Loucy (cell line): ENCODE data around the gene NAT10.

ENCODE experiments used
- H2AFZ ChIP-seq: fragments of 200-600 bp; sonication (generic); 2 replicates; pipeline ENCODE4 v1.6.0; 2016; ENCODE audit warnings: antibody characterized with exemption, mild to moderate bottlenecking, low read length, moderate library complexity
- H3F3A ChIP-seq: fragments of 200-600 bp; 2 replicates; pipeline ENCODE4 v1.6.0; 2016; ENCODE audit warnings: antibody characterized with exemption, low read depth, mild to moderate bottlenecking
- H3K27me3 ChIP-seq: fragments of 200-600 bp; sonication (generic); 2 replicates; pipeline ENCODE4 v1.6.1; 2014; ENCODE audit warnings: low read length, mild to moderate bottlenecking; ENCODE audit not compliant: insufficient read depth, poor library complexity, severe bottlenecking
- H3K36me3 ChIP-seq: fragments of 200-600 bp; sonication (generic); 2 replicates; pipeline ENCODE4 v1.6.1; 2016; ENCODE audit warnings: low read length; ENCODE audit not compliant: insufficient read depth
- H3K4me1 ChIP-seq: fragments of 200-600 bp; sonication (generic); 2 replicates; pipeline ENCODE4 v1.5.1; 2014; ENCODE audit warnings: low read length, mild to moderate bottlenecking; ENCODE audit not compliant: insufficient read depth, poor library complexity, severe bottlenecking
- H3K4me2 ChIP-seq: fragments of 200-600 bp; sonication (generic); 2 replicates; pipeline ENCODE4 v1.6.0; 2014; ENCODE audit warnings: antibody characterized with exemption, low read length, low read depth, mild to moderate bottlenecking; ENCODE audit not compliant: poor library complexity, severe bottlenecking
- H3K4me3 ChIP-seq: fragments of 200-600 bp; sonication (generic); 2 replicates; pipeline ENCODE4 v1.5.1; 2014; ENCODE audit warnings: low read length, mild to moderate bottlenecking, mixed read lengths; ENCODE audit not compliant: poor library complexity, severe bottlenecking
- H3K79me2 ChIP-seq: fragments of 200-600 bp; sonication (generic); 2 replicates; pipeline ENCODE4 v1.6.1; 2014; ENCODE audit warnings: low read length; ENCODE audit not compliant: insufficient read depth
- H3K9ac ChIP-seq: fragments of 200-600 bp; sonication (generic); 2 replicates; pipeline ENCODE4 v1.6.0; 2014; ENCODE audit warnings: mild to moderate bottlenecking, low read depth, low read length, moderate library complexity; ENCODE audit not compliant: poor library complexity, severe bottlenecking
- H3K9me2 ChIP-seq: fragments of 200-600 bp; sonication (generic); replicated peaks from 2 replicates; pipeline ENCODE4 v1.6.1; 2016; ENCODE audit warnings: low read depth, low read length, mixed read lengths
- H3K9me3 ChIP-seq: fragments of 200-600 bp; sonication (generic); 2 replicates; pipeline ENCODE4 v1.6.1; 2014; ENCODE audit warnings: mild to moderate bottlenecking, antibody characterized with exemption, low read length, low read depth; ENCODE audit not compliant: insufficient read depth
- H4K20me1 ChIP-seq: fragments of 200-600 bp; sonication (generic); 2 replicates; pipeline ENCODE4 v1.6.0; 2014; ENCODE audit warnings: antibody characterized with exemption, low read length, mild to moderate bottlenecking; ENCODE audit not compliant: insufficient read depth, poor library complexity, severe bottlenecking
- EZH2phosphoT487 ChIP-seq: fragments of 200-600 bp; IDR thresholded peaks from 2 replicates; pipeline ENCODE4 v1.6.1; 2018; ENCODE audit warnings: antibody characterized with exemption, mild to moderate bottlenecking, moderate library complexity, borderline replicate concordance
- TF ChIP-seq, protein P1 (sequence below): fragments of 200-600 bp; sonication (generic); conservative IDR thresholded peaks from 2 replicates; pipeline ENCODE4 v1.5.1; 2014; ENCODE audit warnings: mild to moderate bottlenecking, antibody characterized with exemption, low read length

The NAT10 gene

DNA sequence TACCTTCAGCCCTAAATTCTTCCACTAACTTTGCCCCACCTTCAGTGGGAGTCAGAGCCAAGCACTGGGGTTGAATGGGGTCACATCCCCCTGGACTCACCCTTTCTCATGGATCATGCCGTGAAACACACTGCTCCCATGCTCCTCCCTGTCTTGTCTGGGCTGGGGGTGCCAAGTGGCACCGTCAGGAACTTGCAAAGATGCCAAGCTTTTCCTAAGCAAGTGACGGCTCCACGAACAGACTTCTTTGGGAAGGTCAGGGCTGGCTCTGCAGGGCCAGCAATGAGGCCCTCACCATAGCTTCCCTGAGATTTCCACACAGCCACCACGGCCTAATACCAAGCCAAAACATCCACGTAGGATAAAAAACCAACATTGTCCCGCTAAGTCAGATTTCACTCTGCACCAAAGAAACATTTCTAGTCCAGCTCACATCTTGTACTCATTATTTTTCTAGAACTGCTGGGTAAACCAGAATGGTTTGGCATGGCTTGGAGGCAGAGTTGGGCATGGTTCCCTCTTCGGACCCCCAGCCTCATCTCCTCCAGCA is 76.5 kb downstream of the NAT10 start:
- H4K20me1 ChIP-seq, result no peaks in the 10 kb centered on the region
- H3K9me3 ChIP-seq, result no peaks in the 10 kb centered on the region
- H3K27me3 ChIP-seq, result no peaks in the 10 kb centered on the region
- no peaks in the 10 kb centered on the region for H3K9me2 ChIP-seq
- H3K4me3 ChIP-seq, result no peak overlapping the region
- H3K4me2 ChIP-seq, result no peak overlapping the region
- peaks cover 29% of the 10 kb centered on the region for H3K4me1 ChIP-seq
- H2AFZ ChIP-seq, result no peak overlapping the region
- no peaks in the 10 kb centered on the region for H3K79me2 ChIP-seq
- no peaks in the 10 kb centered on the region for H3K36me3 ChIP-seq
- no peaks in the 10 kb centered on the region for H3F3A ChIP-seq
- H3K9ac ChIP-seq, result no peak overlapping the region
- TF ChIP-seq, protein P1, sequence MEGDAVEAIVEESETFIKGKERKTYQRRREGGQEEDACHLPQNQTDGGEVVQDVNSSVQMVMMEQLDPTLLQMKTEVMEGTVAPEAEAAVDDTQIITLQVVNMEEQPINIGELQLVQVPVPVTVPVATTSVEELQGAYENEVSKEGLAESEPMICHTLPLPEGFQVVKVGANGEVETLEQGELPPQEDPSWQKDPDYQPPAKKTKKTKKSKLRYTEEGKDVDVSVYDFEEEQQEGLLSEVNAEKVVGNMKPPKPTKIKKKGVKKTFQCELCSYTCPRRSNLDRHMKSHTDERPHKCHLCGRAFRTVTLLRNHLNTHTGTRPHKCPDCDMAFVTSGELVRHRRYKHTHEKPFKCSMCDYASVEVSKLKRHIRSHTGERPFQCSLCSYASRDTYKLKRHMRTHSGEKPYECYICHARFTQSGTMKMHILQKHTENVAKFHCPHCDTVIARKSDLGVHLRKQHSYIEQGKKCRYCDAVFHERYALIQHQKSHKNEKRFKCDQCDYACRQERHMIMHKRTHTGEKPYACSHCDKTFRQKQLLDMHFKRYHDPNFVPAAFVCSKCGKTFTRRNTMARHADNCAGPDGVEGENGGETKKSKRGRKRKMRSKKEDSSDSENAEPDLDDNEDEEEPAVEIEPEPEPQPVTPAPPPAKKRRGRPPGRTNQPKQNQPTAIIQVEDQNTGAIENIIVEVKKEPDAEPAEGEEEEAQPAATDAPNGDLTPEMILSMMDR, result no peak
- no peak for TF ChIP-seq EZH2phosphoT487

DNA sequence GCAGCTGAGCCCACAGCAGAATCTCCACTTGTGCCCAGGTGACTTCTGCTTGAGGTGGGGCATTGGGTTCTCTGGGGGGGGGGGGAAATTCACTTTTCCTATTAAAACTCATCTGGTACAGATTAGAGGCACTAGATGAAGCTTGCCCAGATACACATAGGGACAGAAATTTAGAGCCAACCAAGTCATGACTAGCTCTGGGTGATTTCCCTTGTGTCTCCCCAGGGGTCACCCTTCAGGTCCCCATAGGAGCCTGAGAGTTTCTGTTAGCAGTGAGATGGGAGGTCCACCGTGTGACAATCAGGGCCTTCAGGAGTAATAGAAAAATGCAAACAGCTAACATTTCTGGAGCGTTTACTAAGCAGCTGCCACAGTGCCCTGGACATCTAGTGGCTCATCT is 77.0 kb downstream of the NAT10 start:
- Histone ChIP-seq H3K4me1 (peaks cover 29% of the 10 kb centered on the region), H3F3A (no peaks in the 10 kb centered on the region), H3K9me2 (no peaks in the 10 kb centered on the region), H4K20me1 (no peaks in the 10 kb centered on the region), H3K4me3 (no peak overlapping the region), H3K4me2 (no peak overlapping the region), H3K27me3 (no peaks in the 10 kb centered on the region), H3K79me2 (no peaks in the 10 kb centered on the region), H3K9me3 (no peaks in the 10 kb centered on the region), H2AFZ (no peak overlapping the region), H3K9ac (no peak overlapping the region), H3K36me3 (no peaks in the 10 kb centered on the region)
- TF ChIP-seq, protein P1, result no peak
- no peak for TF ChIP-seq EZH2phosphoT487

DNA sequence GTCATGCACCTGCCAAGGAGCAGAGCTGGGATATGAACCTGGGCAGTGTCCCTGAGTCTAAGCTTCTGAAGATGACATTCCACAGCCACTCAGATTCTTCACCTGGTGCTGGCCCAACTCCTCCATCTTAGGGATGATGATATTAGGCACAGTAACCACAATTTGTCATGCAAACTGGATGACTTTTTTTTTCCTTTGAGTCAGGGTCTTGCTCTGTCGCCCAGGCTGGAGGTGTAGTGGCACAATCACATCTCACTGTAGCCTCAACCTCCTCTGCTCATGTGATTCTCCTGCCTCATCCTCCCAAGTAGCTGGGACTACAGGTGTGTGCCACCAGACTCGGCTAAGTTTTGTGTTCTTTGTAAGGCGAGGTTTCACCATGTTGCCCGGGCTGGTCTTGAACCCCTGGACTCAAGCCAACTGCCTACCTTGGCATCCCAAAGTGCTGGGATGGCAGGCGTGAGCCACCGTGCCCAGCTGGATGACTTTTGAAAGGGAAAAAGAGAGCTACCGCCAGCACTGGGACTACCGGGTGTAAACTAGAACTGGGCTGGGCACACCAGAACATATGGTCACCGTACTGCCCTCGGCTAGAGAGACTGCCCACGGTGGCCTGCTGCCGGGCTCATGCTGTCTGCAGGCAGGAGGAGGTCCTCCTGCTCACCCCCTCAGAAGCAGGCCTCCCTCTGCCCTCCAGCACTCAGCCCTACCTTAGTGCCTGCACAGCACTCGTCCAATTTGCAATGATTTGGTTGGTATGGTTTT is 77.7 kb downstream of the NAT10 start:
- TF ChIP-seq, protein P1, result no peak
- no peak for TF ChIP-seq EZH2phosphoT487
- H2AFZ ChIP-seq, result no peak overlapping the region
- H3K36me3 ChIP-seq, result no peaks in the 10 kb centered on the region
- no peaks in the 10 kb centered on the region for H3F3A ChIP-seq
- no peak overlapping the region for H3K4me2 ChIP-seq
- H3K9ac ChIP-seq, result no peak overlapping the region
- H3K4me3 ChIP-seq, result no peak overlapping the region
- no peaks in the 10 kb centered on the region for H4K20me1 ChIP-seq
- H3K9me3 ChIP-seq, result no peaks in the 10 kb centered on the region
- no peaks in the 10 kb centered on the region for H3K9me2 ChIP-seq
- no peaks in the 10 kb centered on the region for H3K27me3 ChIP-seq
- H3K4me1 ChIP-seq, result peaks cover 29% of the 10 kb centered on the region
- H3K79me2 ChIP-seq, result no peaks in the 10 kb centered on the region
